Measurements from ENCODE around the gene SMNDC1.

Gene SMNDC1

GRCh38 chr10:110242511-110242910 is 62.2 kb downstream of the SMNDC1 start:
- H3K9me3 ChIP-seq (ENCODE audit: low read length): no peaks in the 10 kb centered on the region
- no peak overlapping the region for H3K4me3 ChIP-seq (ENCODE audit: low read depth in 1 of 2, low read length in 2 of 2)
- H3K27me3 ChIP-seq (ENCODE audit: control insufficient read depth in 1 of 2, insufficient read depth in 2 of 2, low read length in 2 of 2): no peaks in the 10 kb centered on the region
- H3K9ac ChIP-seq (ENCODE audit: low read length): no peak overlapping the region
- peaks cover 10% of the 10 kb centered on the region for H3K36me3 ChIP-seq (ENCODE audit: insufficient read depth, low read length)
- H3K4me1 ChIP-seq (ENCODE audit: insufficient read depth, low read length): peaks cover 26% of the 10 kb centered on the region
- H3K27ac ChIP-seq (ENCODE audit: low read depth, low read length): no peak overlapping the region

GRCh38 chr10:110241841-110242240 is 62.9 kb downstream of the SMNDC1 start:
- Histone ChIP-seq H3K27ac (ENCODE audit: low read depth, low read length) (no peak overlapping the region), H3K4me1 (ENCODE audit: insufficient read depth, low read length) (peaks cover 26% of the 10 kb centered on the region), H3K36me3 (ENCODE audit: insufficient read depth, low read length) (peaks cover 10% of the 10 kb centered on the region)

GRCh38 chr10:110241407-110241806 is 63.3 kb downstream of the SMNDC1 start:
- Histone ChIP-seq H3K4me3 (ENCODE audit: low read depth in 1 of 2, low read length in 2 of 2) (no peak overlapping the region), H3K27ac (ENCODE audit: low read depth, low read length) (no peak overlapping the region), H3K36me3 (ENCODE audit: insufficient read depth, low read length) (peaks cover 10% of the 10 kb centered on the region), H3K4me1 (ENCODE audit: insufficient read depth, low read length) (peaks cover 26% of the 10 kb centered on the region), H3K27me3 (ENCODE audit: control insufficient read depth in 1 of 2, insufficient read depth in 2 of 2, low read length in 2 of 2) (no peaks in the 10 kb centered on the region), H3K9me3 (ENCODE audit: low read length) (no peaks in the 10 kb centered on the region), H3K9ac (ENCODE audit: low read length) (no peak overlapping the region)

More at GRCh38 chr10:110241841-110242240, 62.9 kb downstream of the SMNDC1 start:
- Histone ChIP-seq H3K9ac (ENCODE audit: low read length) (no peak overlapping the region), H3K4me3 (ENCODE audit: low read depth in 1 of 2, low read length in 2 of 2) (no peak overlapping the region), H3K9me3 (ENCODE audit: low read length) (no peaks in the 10 kb centered on the region), H3K27me3 (ENCODE audit: control insufficient read depth in 1 of 2, insufficient read depth in 2 of 2, low read length in 2 of 2) (no peaks in the 10 kb centered on the region)

All from muscle layer of colon (tissue), 2 donors.